ENCODE data around the gene RBBP4.
"Not testable (repeated sequence)": the region's sequence is repeated elsewhere in the genome, so short reads cannot be mapped to it uniquely, and the experiment has no call there.

Gene RBBP4

DNA sequence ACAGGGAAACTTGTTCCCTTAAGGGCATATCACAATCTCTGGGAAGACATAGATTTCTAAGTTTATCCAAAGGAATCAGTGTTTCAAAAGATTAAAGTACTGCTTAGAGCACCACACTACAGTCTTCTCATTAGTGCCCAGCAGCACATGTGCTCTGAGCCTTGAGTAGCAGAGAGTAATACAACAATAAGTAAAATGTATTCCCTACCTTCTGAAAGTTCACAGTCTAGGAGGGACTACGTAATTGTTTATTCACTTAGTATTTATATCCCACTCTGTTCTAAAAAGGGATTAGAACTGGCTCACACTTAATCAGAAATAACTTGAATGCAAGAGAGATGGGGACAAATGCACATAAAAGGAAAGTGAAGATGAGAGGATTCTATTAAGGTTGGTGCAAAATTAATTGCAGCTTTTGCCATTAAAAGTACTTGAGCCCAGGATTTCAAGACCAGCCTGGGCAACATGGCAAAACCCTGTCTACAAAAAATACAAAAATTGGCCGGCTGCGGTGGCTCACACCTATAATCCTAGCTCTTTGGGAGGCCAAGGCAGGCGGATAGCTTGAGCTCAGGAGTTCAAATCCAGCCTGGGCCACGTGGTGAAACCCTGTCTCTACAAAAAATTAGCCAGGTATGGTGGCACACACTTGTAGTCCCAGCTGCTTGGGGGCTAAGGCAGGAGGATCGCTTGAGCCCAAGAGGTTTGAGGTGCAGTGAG, 42.6 kb downstream of the RBBP4 start:
- DNase-seq (ENCODE audit: low read depth in 2 of 2): no peak

DNA sequence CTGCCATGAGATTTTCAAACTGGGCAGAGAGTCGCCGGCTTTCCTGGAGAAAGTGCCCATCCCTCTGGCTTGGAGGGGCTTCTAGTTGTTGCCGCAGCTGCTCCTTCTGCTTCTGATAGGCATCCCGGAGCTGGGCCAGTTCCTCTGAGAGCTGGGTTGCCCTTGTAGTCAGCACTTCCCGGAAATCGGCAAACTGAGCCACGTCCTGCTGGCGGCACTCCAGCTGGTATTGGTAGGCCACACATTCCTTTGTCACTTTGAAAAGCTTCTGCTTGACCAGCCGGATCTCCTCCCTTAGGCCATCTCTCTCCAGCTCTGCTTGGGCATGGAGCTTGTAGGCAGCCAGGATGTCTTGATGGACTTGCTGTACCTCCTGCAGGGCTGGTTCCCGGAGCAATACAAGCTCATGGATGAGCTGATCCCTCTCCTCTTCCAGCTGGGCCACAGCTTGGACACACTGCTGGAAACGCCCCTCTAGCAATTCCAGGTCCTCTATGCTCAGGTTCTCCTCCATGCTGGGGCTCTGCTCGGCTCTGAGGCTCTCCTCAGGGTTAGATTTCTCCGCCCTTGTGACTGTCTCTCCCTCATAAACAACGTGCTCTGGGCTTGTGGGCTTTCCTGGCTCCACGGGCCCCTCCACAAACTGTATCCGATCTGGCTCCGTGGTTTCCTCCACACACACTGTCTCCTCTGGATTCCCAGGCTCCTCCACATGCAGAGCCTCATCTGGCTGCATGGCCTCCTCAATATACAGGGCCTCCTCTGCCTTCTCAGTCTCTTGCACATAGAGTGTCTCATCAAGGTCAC, 44.3 kb downstream of the RBBP4 start:
- no peak for DNase-seq (ENCODE audit: low read depth in 2 of 2)

DNA sequence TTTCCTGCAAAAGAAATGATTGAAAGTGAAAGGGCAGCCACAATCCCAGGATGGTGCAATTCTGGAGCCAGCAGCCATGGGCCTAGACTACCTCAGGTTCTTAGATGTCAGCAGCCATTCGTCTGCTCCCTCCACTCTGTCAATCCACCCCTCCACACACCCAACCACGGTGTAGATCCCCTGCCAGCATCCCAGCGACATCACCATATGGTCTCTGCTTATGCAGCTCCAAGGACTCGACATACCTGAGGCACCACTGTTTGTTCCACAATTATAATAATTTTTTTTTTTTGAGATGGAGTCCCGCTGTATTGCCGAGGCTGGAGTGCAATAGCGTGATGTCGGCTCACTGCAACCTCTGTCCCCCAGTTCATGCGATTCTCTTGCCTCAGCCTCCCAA, 45.0 kb downstream of the RBBP4 start:
- no peak for DNase-seq (ENCODE audit: low read depth in 2 of 2)

DNA sequence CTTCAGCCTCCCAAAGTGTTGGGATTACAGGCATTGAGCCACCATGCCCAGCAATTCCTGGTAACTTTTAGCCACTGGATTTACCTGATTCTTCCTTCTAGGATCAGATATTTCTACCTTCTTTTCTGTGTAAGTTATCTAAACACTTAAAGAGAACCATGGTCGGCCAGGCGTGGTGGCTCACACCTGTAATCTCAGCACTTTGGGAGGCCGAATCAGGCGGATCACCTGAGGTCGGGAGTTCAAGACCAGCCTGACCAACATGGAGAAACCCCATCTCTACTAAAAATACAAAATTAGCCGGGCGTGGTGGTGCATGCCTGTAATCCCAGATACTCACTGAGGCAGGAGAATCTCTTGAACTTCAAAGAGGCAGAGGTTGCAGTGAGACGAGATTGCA, 46.0 kb downstream of the RBBP4 start:
- not testable (repeated sequence) for DNase-seq (ENCODE audit: low read depth in 2 of 2)

DNA sequence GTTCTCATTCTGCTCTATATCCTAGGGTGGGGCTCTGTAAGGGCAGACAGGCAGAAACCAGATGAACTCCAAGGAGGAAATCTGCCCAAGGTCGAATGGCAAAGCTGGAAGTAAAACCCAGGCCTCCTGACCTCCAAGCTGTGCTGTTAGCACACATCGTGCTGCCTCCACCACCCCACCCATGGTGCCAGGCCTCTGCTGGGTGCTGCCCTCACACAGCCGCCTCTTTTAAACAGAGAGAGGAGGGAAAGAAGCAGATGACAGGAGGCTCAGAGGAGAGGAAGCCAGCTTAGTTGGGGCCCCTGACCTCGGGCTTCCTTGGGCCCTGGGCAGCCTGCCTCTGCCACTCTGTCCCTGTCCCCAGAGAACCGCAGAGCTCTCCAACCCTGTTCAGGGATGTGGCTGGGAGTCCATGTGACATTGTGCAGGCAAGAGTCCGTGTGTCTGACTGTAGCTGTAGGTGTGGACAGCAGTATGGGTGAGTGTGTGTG, 50.5 kb downstream of the RBBP4 start:
- no peak for DNase-seq (ENCODE audit: low read depth in 2 of 2)

DNA sequence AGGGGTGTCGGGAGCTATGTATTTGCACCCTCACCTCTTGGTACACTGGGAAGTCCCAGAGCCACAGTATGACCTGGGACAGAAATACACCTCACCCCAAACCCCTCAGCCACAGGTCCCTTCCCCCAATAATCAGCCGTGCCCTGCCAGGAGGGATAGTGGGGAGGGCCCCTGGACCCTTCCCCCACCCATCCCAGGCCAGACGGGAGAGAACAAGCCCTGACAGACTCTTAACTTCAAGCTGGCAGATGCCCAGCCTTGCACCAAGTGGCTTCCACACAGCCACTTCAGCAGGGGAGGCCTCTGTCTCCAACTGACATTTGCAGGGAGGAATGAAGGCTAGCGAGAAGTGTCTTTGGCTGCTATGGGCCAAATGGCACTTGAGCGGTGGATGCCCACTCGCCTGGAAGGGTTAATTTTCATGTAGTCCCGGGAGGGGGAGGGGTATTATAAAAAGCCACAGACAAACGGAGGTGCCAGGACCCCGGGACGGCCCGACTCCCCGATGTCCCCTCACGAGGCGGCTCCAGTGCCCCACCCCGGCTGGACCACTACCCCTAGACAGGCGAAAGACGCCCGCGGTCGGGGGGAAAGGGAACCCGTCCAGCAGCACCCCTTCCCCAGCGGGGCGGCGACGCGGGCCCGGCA, 51.1 kb downstream of the RBBP4 start:
- DNase-seq (ENCODE audit: low read depth in 2 of 2): no peak

DNA sequence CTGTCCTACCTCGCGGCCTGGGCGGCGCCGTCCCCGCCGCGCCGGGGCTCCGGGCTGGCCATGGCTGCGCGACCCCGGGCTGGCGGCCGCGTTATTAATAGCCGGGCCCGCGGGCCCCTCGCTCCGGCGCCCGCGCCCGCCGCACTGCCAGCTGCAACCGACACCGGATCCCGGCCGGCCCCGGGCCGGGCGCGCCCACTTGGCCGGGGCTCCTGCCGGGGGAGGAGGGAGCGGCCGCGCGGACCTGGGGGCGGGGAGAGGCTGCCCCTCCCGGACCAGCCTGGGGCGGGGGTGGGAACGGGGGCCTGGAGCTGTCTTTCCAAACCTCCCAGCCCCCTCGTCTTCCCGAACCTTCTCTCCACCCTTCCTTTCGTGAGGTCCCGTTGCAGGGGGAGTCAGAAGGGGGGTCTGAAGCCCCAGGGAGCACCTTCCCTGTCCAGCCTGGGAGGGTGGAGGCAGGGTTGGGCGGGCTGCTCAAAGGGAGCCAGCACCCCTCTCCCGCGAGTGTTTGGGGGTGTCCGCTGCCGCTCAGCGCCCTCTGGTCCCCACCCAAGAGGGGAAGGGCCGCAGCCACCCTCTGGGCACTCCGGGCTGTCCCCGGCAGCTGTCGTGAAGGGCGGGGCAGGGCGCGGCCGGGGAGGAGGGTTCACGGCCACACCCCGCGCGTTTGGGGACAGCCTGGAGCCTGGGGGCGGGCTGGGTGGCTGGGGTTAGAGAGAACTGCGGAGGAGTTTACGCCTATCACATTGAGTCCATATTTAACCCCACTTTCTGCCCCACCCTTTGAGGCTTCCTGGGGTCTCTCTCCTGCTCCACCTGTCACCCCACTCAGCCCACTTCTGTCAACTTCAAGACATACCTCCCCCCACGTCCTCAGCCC, 51.8 kb downstream of the RBBP4 start, which contains the start of gene SYNC:
SYNC (minus strand) TSS at position 172 of the 880 bp plus-strand sequence; CDS start at position 62, 110 bp downstream.
- DNase-seq (ENCODE audit: low read depth in 2 of 2): no peak

DNA sequence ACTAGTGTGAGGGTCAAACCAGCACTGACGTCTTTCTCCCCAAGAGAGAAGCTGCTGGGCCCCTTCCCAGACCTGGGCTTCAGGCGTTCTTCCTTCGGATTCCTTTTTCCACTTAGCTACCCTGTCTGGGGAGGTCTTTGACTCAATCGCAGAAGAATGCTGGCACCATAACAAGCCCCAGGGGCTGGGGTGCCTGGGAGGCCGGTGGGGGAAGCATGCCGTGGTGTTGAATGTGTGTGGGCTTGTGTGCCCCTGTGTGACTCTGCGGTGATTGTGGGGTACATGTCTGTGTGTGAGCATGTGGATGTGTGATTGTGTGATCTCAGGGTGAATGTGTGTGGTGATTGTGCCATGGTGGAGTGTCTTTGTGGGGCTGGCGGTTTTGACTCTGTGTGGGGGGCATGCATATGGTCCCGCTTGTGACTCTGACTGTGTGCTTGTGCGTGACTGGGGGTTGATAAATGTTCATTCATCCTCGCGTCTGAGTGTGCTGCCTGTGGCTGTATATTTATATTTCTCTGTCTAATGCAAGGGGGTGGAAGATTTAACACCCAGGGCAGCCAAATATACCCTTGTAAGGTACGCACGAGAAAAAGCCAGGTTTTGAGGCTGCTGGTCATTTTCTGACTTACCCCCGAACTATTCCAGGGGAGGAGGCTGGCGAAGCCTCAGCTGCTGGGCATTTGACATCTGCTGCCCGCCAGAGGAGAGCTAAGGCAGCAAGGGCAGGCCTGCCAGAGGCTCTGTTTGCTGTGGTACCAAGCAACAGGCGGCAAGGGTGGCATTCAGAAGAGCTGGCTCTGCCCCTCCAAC, 52.7 kb downstream of the RBBP4 start:
- no peak for DNase-seq (ENCODE audit: low read depth in 2 of 2)

DNA sequence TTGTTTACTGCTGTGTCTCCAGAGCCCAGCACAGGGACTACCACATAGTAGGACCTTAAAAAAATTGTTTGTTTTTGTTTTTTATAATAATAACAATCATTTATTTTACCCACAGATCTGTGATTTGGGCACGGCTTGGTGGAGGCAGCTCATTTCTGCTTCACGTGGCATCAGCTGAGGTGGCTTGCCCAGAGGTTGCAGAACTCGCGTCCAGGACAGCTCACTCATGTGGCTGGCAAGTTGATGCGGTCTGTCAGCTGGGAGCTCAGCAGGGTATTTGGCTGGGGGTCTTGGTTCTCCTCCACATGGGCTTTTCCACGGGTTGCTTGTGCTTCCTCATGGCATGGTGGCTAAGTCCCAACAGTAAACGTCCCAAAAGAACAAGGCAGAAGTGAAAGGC, 54.5 kb downstream of the RBBP4 start:
- no peak for DNase-seq (ENCODE audit: low read depth in 2 of 2)

DNA sequence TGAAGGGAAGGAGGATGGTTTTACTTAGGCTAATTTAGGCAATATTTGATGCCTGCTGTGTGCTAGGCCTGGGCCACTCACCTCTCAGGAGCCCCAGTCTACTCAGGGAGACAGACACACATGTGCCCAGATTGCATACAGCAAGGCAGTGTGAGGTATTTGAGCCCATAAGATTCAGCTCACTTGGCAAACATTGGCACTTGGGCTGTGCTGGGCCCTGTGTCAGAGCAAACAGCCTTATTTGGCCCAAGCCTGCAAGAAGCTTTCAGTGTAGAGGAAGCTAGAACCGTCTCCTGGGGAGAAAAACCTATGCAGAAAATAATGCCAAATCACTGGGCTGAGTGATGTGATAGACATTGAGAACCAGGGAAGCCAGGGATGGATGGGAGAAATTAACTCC, 55.5 kb downstream of the RBBP4 start:
- no peak for DNase-seq (ENCODE audit: low read depth in 2 of 2)

DNA sequence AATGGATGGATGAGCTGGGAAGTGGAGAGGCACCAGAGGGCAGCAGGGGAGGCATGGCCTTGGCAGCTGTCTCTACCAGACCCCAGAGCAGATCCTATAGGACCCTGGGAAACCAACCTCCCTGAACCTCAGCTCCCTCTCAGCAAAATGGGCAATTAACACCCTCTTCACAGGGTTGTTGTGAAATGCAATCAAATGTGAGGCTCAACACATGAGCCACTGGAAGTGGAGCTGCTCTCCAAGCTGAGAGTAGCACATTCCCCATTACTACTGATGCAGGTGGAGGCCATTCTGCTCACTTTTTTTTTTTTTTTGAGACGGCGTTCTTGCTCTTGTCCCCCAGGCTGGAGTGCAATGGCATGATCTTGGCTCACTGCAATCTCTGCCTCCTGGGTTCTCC, 58.1 kb downstream of the RBBP4 start:
- no peak for DNase-seq (ENCODE audit: low read depth in 2 of 2)

DNA sequence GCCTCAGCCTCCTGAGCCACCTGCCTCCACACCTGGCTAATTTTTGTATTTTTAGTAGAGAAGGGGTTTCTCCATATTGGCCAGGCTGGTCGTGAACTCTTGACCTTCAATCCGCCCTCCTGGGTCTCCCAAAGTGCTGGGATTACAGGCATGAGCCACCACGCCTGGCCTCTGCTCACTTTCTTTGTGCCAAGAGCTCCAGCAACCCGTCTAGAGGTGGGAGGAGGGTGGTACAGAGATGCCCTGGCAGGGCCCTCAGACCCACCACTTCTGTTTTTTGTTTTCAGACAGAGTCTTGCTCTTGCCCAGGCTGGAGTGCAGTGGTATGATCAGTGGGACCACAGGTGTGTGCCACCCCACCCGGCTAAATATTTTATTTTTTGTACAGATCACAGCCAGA, 58.5 kb downstream of the RBBP4 start:
- no peak for DNase-seq (ENCODE audit: low read depth in 2 of 2)

DNA sequence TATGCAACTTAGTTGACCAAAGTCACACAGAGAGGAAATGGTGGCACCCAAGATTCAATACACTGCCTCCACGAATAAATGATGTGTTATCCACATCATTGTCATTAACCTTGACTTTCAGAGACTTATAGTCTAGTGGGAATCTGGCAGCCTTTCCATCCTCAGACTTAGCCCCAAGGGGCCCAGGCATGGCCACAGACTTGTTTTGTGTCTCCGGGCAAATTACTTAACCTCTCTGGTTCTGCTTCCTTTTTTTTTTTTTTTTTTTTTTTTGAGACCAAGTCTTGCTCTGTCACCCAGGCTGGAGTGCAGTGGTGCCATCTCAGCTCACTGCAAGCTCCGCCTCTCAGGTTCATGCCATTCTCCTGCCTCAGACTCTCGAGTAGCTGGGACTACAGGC, 60.2 kb downstream of the RBBP4 start:
- DNase-seq (ENCODE audit: low read depth in 2 of 2): not testable (repeated sequence)

DNA sequence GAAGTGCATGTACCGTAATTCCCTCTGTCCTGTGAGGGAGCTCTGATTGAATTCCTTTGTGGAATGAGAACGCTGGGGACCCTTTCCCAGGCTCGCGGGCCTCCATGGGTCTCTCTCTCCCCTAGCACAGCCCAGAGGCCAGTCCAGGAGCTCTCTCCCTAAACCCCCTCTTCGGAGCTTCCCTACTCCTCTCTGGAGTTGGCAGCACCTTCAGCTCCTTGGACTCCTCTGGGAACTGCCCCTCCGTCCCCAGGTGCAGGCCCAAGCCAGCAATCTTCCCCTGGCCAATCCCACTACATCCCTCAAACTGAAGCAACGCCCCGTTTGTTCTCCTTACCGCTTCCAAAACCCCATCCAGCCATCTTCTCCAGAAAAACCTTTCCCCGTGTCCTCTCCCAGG, 62.1 kb downstream of the RBBP4 start:
- DNase-seq (ENCODE audit: low read depth in 2 of 2): no peak

DNA sequence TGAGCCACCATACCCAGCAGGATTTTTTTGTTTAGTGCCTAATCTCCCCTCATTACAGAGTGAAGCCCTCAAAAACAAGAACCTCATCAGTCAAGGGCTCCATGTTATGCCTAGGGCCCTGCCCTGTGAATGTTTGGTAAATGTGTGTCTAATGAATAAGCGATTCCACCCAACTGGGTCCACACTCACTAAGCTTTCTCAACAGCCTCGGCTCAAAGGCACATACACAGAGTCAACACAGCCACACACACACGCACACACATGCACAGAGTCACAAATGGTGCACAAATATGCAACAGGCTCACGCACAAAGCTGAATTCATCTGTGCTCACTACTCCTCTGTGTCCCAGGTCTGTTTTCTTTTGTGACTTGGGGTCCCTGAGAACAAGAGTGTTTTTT, 63.3 kb downstream of the RBBP4 start:
- DNase-seq (ENCODE audit: low read depth in 2 of 2): no peak

DNA sequence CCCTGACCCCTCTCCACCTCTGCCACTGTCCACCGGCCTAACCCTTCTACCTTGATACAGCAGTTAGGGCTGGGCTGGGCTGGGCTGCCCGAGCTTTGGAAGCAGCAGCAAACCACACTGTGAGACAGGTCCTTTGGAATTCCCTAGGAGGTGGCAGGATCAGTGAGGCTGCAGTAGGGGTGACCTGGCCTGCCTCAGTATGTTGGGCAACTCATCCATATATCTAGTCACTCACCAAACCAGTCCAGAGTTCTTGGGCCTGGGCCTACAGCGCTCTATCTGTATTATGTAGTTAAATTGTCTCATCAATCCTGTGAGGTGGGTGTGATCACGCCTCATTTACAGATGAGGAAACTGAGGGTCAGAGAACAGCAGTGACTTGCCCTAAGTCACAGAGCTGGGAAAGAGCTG, 64.9 kb downstream of the RBBP4 start:
- no peak for DNase-seq (ENCODE audit: low read depth in 2 of 2)

DNA sequence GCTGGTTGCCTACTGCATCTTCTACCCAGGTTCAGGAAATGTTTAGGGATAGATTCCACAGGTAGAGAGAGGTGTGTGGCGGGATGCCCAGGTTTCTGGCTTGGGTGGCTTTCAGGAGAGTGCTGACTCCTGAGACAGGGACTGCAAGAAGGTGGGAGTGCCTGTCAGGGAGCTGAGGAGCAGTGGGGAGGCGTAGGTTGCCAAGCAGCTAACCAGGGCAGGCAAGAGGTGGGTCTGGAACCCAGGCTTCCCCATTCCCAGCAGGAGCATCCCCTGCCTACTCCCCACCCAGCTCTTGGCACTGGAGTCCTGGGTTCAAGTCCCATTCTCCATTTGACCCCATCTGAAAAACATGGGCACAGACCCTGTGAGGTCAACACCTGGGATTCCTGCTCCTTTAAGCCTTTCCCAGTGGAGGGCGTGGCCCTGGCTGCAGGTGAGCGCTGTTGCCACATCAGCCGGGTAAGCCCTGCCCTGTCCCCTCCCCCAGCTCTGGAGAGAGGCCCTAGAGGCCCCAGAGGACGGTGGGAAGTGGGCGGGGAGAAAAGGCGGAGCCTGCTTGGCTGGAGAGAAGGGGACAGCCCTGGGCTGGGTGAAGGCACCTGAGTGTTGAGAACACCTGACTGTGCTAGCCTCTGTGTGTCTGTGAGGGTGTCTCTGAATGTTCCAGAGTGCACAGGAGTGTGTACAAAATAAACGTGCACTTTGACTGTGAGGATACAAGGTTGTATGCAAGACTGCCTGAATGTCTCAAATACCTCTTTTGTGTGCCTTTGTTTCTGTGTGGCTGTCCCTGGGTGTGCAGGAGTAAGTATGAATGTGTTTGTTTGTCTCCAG, 65.5 kb downstream of the RBBP4 start:
- peak in 1 of 2 donors; percentile 10 for DNase-seq (ENCODE audit: low read depth in 2 of 2)

DNA sequence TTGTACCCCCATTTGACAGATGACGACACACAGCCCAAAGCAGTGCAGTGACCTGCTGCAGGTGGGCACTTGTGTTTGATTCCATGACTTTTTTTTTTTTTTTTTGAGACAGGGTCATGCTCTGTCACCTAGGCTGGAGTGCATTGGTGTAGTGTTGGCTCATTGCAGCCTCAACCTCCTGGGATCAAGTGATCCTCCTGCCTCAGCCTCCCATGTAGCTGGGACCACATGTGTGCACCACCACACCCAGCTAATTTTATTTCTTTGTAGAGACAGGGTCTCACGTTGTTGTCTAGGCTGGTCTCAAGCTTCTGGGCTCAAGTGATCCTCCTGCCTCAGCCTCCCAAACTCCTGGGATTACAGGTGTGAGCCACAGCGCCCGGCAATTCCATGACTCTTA, 66.5 kb downstream of the RBBP4 start:
- no peak for DNase-seq (ENCODE audit: low read depth in 2 of 2)

DNA sequence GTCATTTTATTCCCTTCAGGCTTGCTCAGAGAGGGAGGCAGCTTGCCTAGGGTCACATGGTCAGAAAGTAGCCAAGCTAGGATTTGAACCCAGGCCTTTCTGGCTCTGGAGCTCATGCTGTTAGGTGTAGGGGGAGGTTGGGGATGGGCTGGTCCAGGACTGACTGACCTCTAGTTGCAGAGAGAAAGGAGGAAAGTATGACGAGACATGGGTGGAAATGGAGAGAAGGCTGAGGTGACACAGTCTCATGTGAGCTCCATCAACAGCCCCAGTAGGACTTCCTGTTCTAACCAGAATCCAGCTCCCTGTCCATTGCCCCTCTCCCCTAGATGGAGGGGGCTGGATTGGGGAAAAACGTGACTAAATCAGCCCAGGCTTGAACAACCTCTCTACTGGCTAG, 67.0 kb downstream of the RBBP4 start:
- no peak for DNase-seq (ENCODE audit: low read depth in 2 of 2)

DNA sequence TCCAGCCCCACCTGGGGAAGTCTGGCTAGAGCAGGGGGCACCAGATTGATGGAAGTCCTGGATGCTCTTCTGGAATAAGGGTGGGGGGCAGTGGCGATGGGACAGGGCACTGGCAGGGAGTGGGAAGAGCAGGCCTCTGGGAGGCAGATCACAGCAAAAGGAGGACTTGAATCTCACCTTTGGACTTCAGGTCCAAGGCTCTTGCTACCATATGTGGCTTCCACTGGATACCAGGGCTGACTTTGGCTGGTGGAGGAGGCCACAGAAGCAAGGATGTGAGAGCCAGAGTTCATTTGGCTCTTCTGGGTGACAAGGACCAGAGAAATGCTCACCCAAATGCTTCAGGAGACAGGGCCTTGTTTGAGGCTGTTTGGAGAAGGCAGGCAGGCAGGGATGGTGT, 67.5 kb downstream of the RBBP4 start:
- no peak for DNase-seq (ENCODE audit: low read depth in 2 of 2)

All from stimulated activated CD4-positive, alpha-beta T cell treated with anti-CD3 and anti-CD28 coated beads, Interleukin-1b, Interleukin-23, amount 100 ng/mL, for 1 hour (primary cell).